HCT116 (cell line): ENCODE data around the gene ARL15. TPM values are rescaled to one million over a fixed set of nuclear protein-coding genes. Genes with fewer than 3 reads are reported as not detected.

Experiments used
- ATAC-seq: fragments of 200-7000 bp; cut with Tn5 transposase; 2 replicates; pipeline ENCODE4 v1.9.1; 2020; ENCODE audit warnings: mild to moderate bottlenecking, moderate library complexity
- BruUV-seq: library from RNA; stranded (reverse); fragments of 400-500 nt; replicated peaks from 2 replicates; lab custom pipeline; 2021; lab: Mats Ljungman, UMichigan
- CTCF ChIA-PET: fragments of 300-600 bp; sonication (Branson Sonifier 250); formaldehyde crosslinking; loops from one replicate; lab custom pipeline; 2021; ENCODE audit warnings: antibody characterized with exemption; lab: Charles Lee
- POLR2A ChIA-PET: fragments of 300-600, 350-600 bp; sonication (Branson Sonifier 250); formaldehyde crosslinking; loops from one replicate; lab custom pipeline; 2021; ENCODE audit warnings: antibody characterized with exemption; lab: Charles Lee
- RAD21 ChIA-PET, 2 experiments: fragments of 300-600 bp; sonication (Branson Sonifier 250); formaldehyde crosslinking; loops; one replicate each; lab custom pipeline; 2023; ENCODE audit warnings: low total read pairs in 2 of 2; ENCODE audit not compliant: uncharacterized antibody in 2 of 2, unreplicated experiment in 2 of 2, low non-redundant PET in 1 of 2; lab: Charles Lee
- DNase-seq: peaks from one replicate; pipeline ENCODE4 v3.0.0-alpha.2; 2010; ENCODE audit warnings: low read depth, low spot score
- H2AFZ ChIP-seq: fragments of 200-600 bp; shearing (Covaris generic), sonication (generic); 2 replicates; pipeline ENCODE4 v1.6.1; 2017; ENCODE audit warnings: low read depth, mixed run types, mixed read lengths, antibody characterized with exemption, low read length; ENCODE audit not compliant: poor library complexity, severe bottlenecking
- H3K27ac ChIP-seq: 2 replicates; pipeline ENCODE4 v1.5.1; 2012; ENCODE audit warnings: low read depth, low read length
- H3K27me3 ChIP-seq: fragments of 200-600 bp; sonication (generic); 2 replicates; pipeline ENCODE4 v1.6.1; 2016; ENCODE audit warnings: mixed run types, low read length, mixed read lengths; ENCODE audit not compliant: insufficient read depth
- H3K36me3 ChIP-seq, 2 experiments: fragments of 200-500 bp in 1 of 2; fragments of 200-600 bp in 1 of 2; sonication (Bioruptor generic) in 1 of 2; sonication (generic) in 1 of 2; 2 replicates each; pipeline versions ENCODE4 v1.5.1 to v1.6.1; 2014 to 2016; ENCODE audit warnings: low read length in 2 of 2, inconsistent platforms in 1 of 2, mixed read lengths in 1 of 2, mixed run types in 1 of 2; ENCODE audit not compliant: insufficient read depth in 2 of 2, control insufficient read depth in 1 of 2
- H3K4me1 ChIP-seq, 2 experiments: fragments of 200-600 bp in 1 of 2; sonication (generic) in 1 of 2; 2 replicates each; pipeline versions ENCODE4 v1.5.1 to v1.6.1; 2012 to 2017; ENCODE audit warnings: low read length in 2 of 2, inconsistent platforms in 1 of 2, mild to moderate bottlenecking in 1 of 2, mixed read lengths in 1 of 2, mixed run types in 1 of 2, moderate library complexity in 1 of 2; ENCODE audit not compliant: insufficient read depth in 2 of 2, control insufficient read depth in 1 of 2
- H3K4me2 ChIP-seq: fragments of 200-600 bp; sonication (generic); 2 replicates; pipeline ENCODE4 v1.6.1; 2017; ENCODE audit warnings: mixed run types, low read length, mixed read lengths
- H3K4me3 ChIP-seq, 2 experiments: fragments of 200-600 bp in 1 of 2; sonication (generic) in 1 of 2; replicated peaks in 1 of 2; 2 replicates each; pipeline ENCODE4 v1.5.1; 2011 to 2016; ENCODE audit warnings: low read length in 2 of 2, control low read depth in 1 of 2, low read depth in 1 of 2, mild to moderate bottlenecking in 1 of 2, mixed read lengths in 1 of 2, mixed run types in 1 of 2
- H3K79me2 ChIP-seq: fragments of 200-600 bp; sonication (generic); 2 replicates; pipeline ENCODE4 v1.6.1; 2017; ENCODE audit warnings: mild to moderate bottlenecking, mixed run types, low read length, moderate library complexity, mixed read lengths; ENCODE audit not compliant: insufficient read depth
- H3K9ac ChIP-seq: fragments of 200-600 bp; sonication (generic); 2 replicates; pipeline ENCODE4 v1.6.1; 2016; ENCODE audit warnings: low read length, mixed read lengths
- H3K9me2 ChIP-seq: fragments of 200-600 bp; sonication (generic), shearing (Covaris generic); 2 replicates; pipeline ENCODE4 v1.6.1; 2017; ENCODE audit warnings: mixed run types, mild to moderate bottlenecking, moderate library complexity; ENCODE audit not compliant: insufficient read depth
- H3K9me3 ChIP-seq, 2 experiments: fragments of 200-500 bp in 1 of 2; fragments of 200-600 bp in 1 of 2; sonication (Bioruptor generic) in 1 of 2; sonication (generic) in 1 of 2; 2 replicates each; pipeline ENCODE4 v1.6.1; 2014 to 2017; ENCODE audit warnings: low read length in 2 of 2, mixed read lengths in 2 of 2, inconsistent platforms in 1 of 2, low read depth in 1 of 2, mild to moderate bottlenecking in 1 of 2, mixed run types in 1 of 2, moderate library complexity in 1 of 2; ENCODE audit not compliant: control insufficient read depth in 1 of 2, insufficient read depth in 1 of 2
- H4K20me1 ChIP-seq: fragments of 200-600 bp; sonication (generic), shearing (Covaris generic); 2 replicates; pipeline ENCODE4 v1.6.1; 2017; ENCODE audit warnings: mixed run types, mild to moderate bottlenecking, moderate library complexity; ENCODE audit not compliant: insufficient read depth
- CBX3 ChIP-seq: IDR thresholded peaks from 2 replicates; pipeline ENCODE4 v1.6.1; 2012; ENCODE audit warnings: low read depth
- CTCF ChIP-seq, 3 experiments: fragments of 200-600 bp in 1 of 3; sonication (generic) in 1 of 3; IDR thresholded peaks in 2 of 3; conservative IDR thresholded peaks in 1 of 3; 2 replicates each; pipeline ENCODE4 v1.5.1; 2012 to 2017; ENCODE audit warnings: low read depth in 2 of 3, low read length in 2 of 3, antibody characterized with exemption in 1 of 3, borderline replicate concordance in 1 of 3, control low read depth in 1 of 3, mild to moderate bottlenecking in 1 of 3, mixed read lengths in 1 of 3, mixed run types in 1 of 3, moderate library complexity in 1 of 3; ENCODE audit not compliant: insufficient read depth in 1 of 3
- EGR1 ChIP-seq: IDR thresholded peaks from 2 replicates; pipeline ENCODE4 v1.6.1; 2012; ENCODE audit warnings: low read depth
- ELF1 ChIP-seq: IDR thresholded peaks from 2 replicates; pipeline ENCODE4 v1.6.1; 2012; ENCODE audit warnings: low read depth, borderline replicate concordance
- EZH2 ChIP-seq: fragments of 200-600 bp; sonication (generic); IDR thresholded peaks from 2 replicates; pipeline ENCODE4 v1.6.1; 2017; ENCODE audit warnings: antibody characterized with exemption, mixed run types
- EZH2phosphoT487 ChIP-seq: fragments of 200-600 bp; IDR thresholded peaks from 2 replicates; pipeline ENCODE4 v1.6.1; 2018; ENCODE audit warnings: antibody characterized with exemption, borderline replicate concordance
- FOSL1 ChIP-seq: IDR thresholded peaks from 2 replicates; pipeline ENCODE4 v1.6.1; 2012; ENCODE audit warnings: low read depth
- JUND ChIP-seq: IDR thresholded peaks from 2 replicates; pipeline ENCODE4 v1.6.1; 2012
- MAX ChIP-seq: IDR thresholded peaks from 2 replicates; pipeline ENCODE4 v1.6.1; 2012
- POLR2A ChIP-seq: IDR thresholded peaks from 2 replicates; pipeline ENCODE4 v1.7.0; 2011; ENCODE audit warnings: borderline replicate concordance; ENCODE audit not compliant: insufficient read depth, insufficient read length; ENCODE audit errors: extremely low read depth
- POLR2AphosphoS5 ChIP-seq: IDR thresholded peaks from 2 replicates; pipeline ENCODE4 v1.6.1; 2011; ENCODE audit warnings: mild to moderate bottlenecking, low read depth, low read length, moderate library complexity
- RAD21 ChIP-seq: IDR thresholded peaks from 2 replicates; pipeline ENCODE4 v1.6.1; 2012; ENCODE audit warnings: low read depth, mild to moderate bottlenecking
- SIN3A ChIP-seq: IDR thresholded peaks from 2 replicates; pipeline ENCODE4 v1.6.1; 2012; ENCODE audit warnings: low read depth
- SP1 ChIP-seq: IDR thresholded peaks from 2 replicates; pipeline ENCODE4 v1.6.1; 2012; ENCODE audit warnings: low read depth
- TCF7L2 ChIP-seq: IDR thresholded peaks from 2 replicates; pipeline ENCODE4 v1.7.0; 2011; ENCODE audit warnings: borderline replicate concordance, inconsistent platforms; ENCODE audit not compliant: insufficient read depth, insufficient read length; ENCODE audit errors: extremely low read depth
- YY1 ChIP-seq: IDR thresholded peaks from 2 replicates; pipeline ENCODE4 v1.6.1; 2011; ENCODE audit warnings: low read length, low read depth, moderate library complexity, mild to moderate bottlenecking; ENCODE audit not compliant: insufficient replicate concordance; ENCODE audit errors: extremely low read depth
- ZFX ChIP-seq: fragments of 450-650 bp; IDR thresholded peaks from 2 replicates; pipeline ENCODE4 v1.6.1; 2017
- ZNF274 ChIP-seq: fragments of 200-500 bp; sonication (Bioruptor generic); IDR thresholded peaks from 2 replicates; pipeline ENCODE4 v1.6.1; 2014; ENCODE audit warnings: mild to moderate bottlenecking, low read depth, low read length, inconsistent platforms
- intact Hi-C: fragments of 100-400 bp; cut with micrococcal nuclease; formaldehyde crosslinking; loops from 2 replicates; pipeline ENCODE4 v1.10.0; 2022
- total RNA-seq: library from RNA; stranded (reverse); gene quantifications from one replicate; pipeline ENCODE4 v1.2.1, GENCODE V29; 2021; ENCODE audit not compliant: unreplicated experiment

ARL15 gene
- total RNA-seq, 1 experiment from 2014 or later, result 15.0 TPM

GRCh38 chr5:54264574-54264973 lies 45.8 kb downstream of the ARL15 start:
- TF ChIP-seq CTCF (IDR thresholded peaks at IDR 0.05 in 2 of 3, conservative IDR thresholded peaks at IDR 0.05 in 1 of 3; ENCODE audit: borderline replicate concordance in 1 of 3, insufficient read depth in 1 of 3, low read depth in 2 of 3, low read length in 2 of 3) (no peak), MAX (no peak), YY1 (no peak), POLR2AphosphoS5 (no peak), ELF1 (no peak), JUND (no peak), EZH2 (no peak), ZNF274 (no peak), EGR1 (no peak)
- Histone ChIP-seq H3K4me3 (no peak overlapping the region), H3K36me3 (no peaks in the 10 kb centered on the region), H2AFZ (no peak overlapping the region), H3K4me1 (no peaks in the 10 kb centered on the region), H4K20me1 (no peaks in the 10 kb centered on the region), H3K27ac (no peak overlapping the region), H3K79me2 (no peaks in the 10 kb centered on the region), H3K9me3 (no peaks in the 10 kb centered on the region), H3K9me2 (no peaks in the 10 kb centered on the region), H3K9ac (no peak overlapping the region), H3K27me3 (no peaks in the 10 kb centered on the region), H3K4me2 (no peak overlapping the region)
- no peak for DNase-seq
- intact Hi-C loops, result no loop called here
- CTCF ChIA-PET, result no interaction called here
- ATAC-seq, result no peak
- no TSS peak for BruUV-seq
- RAD21 ChIA-PET, result no interaction called here
- POLR2A ChIA-PET, result no interaction called here

GRCh38 chr5:54263447-54263846 lies 46.9 kb downstream of the ARL15 start:
- Histone ChIP-seq H3K27ac (no peak overlapping the region), H3K4me2 (no peak overlapping the region), H3K4me1 (no peaks in the 10 kb centered on the region), H3K9me3 (no peaks in the 10 kb centered on the region), H3K9ac (no peak overlapping the region), H3K4me3 (no peak overlapping the region), H3K36me3 (no peaks in the 10 kb centered on the region), H3K27me3 (no peaks in the 10 kb centered on the region), H3K79me2 (no peaks in the 10 kb centered on the region), H2AFZ (no peak overlapping the region), H3K9me2 (no peaks in the 10 kb centered on the region), H4K20me1 (no peaks in the 10 kb centered on the region)
- ChIA-PET RAD21 (no interaction called here), POLR2A (no interaction called here), CTCF (no interaction called here)
- intact Hi-C loops, result no loop called here
- no peak for DNase-seq
- ATAC-seq, result no peak
- BruUV-seq, result no TSS peak
- TF ChIP-seq TCF7L2 (no peak), JUND (no peak), CBX3 (no peak), EGR1 (no peak), YY1 (no peak), SP1 (no peak), ZFX (no peak), RAD21 (no peak), MAX (no peak), SIN3A (no peak), FOSL1 (no peak), EZH2phosphoT487 (no peak), CTCF (IDR thresholded peaks at IDR 0.05 in 2 of 3, conservative IDR thresholded peaks at IDR 0.05 in 1 of 3; ENCODE audit: borderline replicate concordance in 1 of 3, insufficient read depth in 1 of 3, low read depth in 2 of 3, low read length in 2 of 3) (no peak), ELF1 (no peak), POLR2A (no peak), EZH2 (no peak)
